Measurements from ENCODE around the gene CCDC85B.

CCDC85B gene

DNA sequence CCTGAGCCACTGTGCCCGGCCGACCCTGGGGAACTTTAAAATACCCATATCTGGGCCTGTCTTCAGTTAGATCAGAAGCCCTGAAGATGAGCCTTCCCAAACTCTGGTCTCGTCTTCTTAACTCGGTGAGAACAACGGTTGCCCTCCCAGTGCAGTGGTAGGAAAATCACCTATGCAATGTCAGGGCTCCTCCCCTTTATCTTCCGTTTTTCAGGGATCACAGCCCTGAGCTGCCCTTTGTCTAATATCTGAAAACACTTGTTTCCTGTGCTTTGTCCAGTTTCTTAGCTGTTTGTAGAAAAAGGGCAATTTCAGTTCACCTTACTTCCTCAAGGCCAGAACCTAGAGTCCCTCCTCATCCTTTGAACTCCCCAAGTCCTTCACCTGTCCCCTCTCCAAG lies 38.2 kb downstream of the CCDC85B start:
- no peak for DNase-seq (ENCODE audit: low read depth in 1 of 2, low spot score in 1 of 2)

DNA sequence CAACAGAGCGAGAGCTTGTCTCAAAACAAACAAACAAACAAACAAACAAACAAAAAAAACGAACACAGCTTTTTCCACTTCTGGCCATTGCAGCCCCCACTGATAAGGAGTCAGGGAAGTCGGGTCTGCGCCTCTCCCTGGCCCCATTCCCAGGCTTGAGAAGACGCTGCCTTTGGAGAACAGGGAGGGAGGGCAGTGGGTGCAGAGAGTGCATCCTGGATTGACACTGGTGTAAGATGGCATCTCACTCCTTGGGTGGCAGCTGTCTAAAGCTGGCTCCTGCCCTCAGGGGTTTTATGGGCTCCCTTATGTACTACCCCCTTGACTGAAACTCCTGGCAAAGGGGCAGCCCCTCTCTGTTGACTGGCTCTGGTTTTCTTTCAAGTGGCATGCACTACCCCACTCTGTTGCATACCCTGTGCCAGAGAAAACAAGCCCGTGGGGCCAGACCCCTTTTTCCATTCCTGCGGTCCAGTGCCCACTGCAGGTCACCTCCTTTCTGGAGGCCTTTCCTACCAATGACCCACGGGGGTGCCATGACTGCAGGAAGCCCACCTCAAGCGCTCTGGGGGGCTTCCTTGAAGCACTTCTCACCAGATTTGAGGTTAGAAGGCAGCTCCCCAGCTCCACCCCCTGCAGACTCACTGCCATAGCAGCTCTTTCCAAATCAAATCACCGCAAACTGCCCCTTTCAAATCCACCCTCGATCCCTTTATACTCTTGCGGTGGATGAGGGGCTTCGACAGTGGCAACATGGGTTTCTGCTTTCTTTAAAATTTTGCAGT lies 41.5 kb downstream of the CCDC85B start:
- DNase-seq (ENCODE audit: low read depth in 1 of 2, low spot score in 1 of 2) = no peak

DNA sequence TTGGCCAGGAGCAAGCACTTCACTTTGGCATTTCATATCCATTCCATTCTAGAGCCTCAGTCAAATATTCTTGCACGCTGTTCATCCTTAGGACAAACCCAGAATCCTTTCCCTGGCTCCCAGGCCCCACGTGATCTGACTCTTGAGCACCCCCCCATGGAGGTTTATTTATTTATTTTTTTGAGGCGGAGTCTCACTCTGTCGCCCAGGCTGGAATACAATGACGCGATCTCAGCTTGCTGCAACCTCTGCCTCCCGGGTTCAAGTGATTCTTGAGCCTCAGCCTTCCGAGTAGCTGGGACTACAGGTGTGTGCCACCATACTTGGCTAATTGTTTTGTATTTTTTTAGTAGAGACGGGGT lies 42.1 kb downstream of the CCDC85B start:
- no peak for DNase-seq (ENCODE audit: low read depth in 1 of 2, low spot score in 1 of 2)

DNA sequence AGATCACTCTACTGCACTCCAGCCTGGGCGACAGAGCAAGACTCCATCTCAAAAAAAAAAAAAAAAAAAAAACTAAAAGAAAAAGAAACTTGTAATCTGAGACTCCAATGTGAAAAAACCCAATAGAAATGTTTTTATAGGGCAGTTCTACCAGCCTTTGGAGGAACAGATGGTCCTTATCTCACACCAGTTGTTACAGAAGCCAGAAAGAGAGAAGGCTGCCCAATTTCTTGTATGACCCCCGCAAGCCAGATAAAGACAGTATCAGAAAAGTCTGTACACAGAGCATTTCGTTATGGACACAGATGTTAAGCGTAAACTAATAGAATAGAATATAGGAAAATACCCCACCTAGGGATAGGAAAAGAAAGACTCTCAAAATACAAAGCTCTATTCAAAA lies 43.5 kb downstream of the CCDC85B start:
- no peak for DNase-seq (ENCODE audit: low read depth in 1 of 2, low spot score in 1 of 2)

GRCh38 chr11:65937766-65938165 lies 47.3 kb downstream of the CCDC85B start:
- no peak for DNase-seq (ENCODE audit: low read depth in 1 of 2, low spot score in 1 of 2)
